DMS53 treated with DMSO at 0.1 percent for 48 hours (cell line): ENCODE measurements around the gene TRPM2.

Experiments
- DNase-seq: peaks from one replicate; lab custom pipeline; 2025; ENCODE audit not compliant: unreplicated experiment; lab: John Stamatoyannopoulos, UW

The TRPM2 gene

GRCh38 chr21:44426663-44427191 is 73.3 kb downstream of the TRPM2 start:
- DNase-seq = no peak

GRCh38 chr21:44427241-44428120 is 74.1 kb downstream of the TRPM2 start:
- peak; percentile 81 for DNase-seq

- peak; percentile 31 for DNase-seq
Observed at GRCh38 chr21:44428281-44428960, 75.0 kb downstream of the TRPM2 start.

- no peak for DNase-seq
Observed at GRCh38 chr21:44429894-44430293, 76.5 kb downstream of the TRPM2 start.

GRCh38 chr21:44431300-44431699 is 77.9 kb downstream of the TRPM2 start:
- DNase-seq = no peak

GRCh38 chr21:44432841-44433790 is 79.7 kb downstream of the TRPM2 start:
- DNase-seq = no peak

GRCh38 chr21:44433791-44434567 is 80.6 kb downstream of the TRPM2 start:
- no peak for DNase-seq

- no peak for DNase-seq
Observed at GRCh38 chr21:44434568-44434925, 81.1 kb downstream of the TRPM2 start.

GRCh38 chr21:44434936-44435635 is 81.7 kb downstream of the TRPM2 start:
- DNase-seq = no peak

GRCh38 chr21:44436111-44436611 is 82.7 kb downstream of the TRPM2 start:
- DNase-seq = no peak

GRCh38 chr21:44436958-44437357 is 83.5 kb downstream of the TRPM2 start:
- no peak for DNase-seq

GRCh38 chr21:44437371-44437695 is 83.9 kb downstream of the TRPM2 start:
- no peak for DNase-seq

- DNase-seq = no peak
Observed at GRCh38 chr21:44437696-44438431, 84.4 kb downstream of the TRPM2 start.

- DNase-seq = no peak
Observed at GRCh38 chr21:44438531-44439210, 85.2 kb downstream of the TRPM2 start.

GRCh38 chr21:44439211-44439600 is 85.8 kb downstream of the TRPM2 start:
- no peak for DNase-seq

- no peak for DNase-seq
Observed at GRCh38 chr21:44440241-44441040, 87.0 kb downstream of the TRPM2 start.

GRCh38 chr21:44441041-44441400 is 87.6 kb downstream of the TRPM2 start:
- DNase-seq = no peak
